ENCODE data around the gene CNST. TPM values are rescaled to one million over a fixed set of nuclear protein-coding genes. Genes with fewer than 3 reads are reported as not detected.
"Not testable (repeated sequence)": the region's sequence is repeated elsewhere in the genome, so short reads cannot be mapped to it uniquely, and the experiment has no call there.

Gene CNST

DNA sequence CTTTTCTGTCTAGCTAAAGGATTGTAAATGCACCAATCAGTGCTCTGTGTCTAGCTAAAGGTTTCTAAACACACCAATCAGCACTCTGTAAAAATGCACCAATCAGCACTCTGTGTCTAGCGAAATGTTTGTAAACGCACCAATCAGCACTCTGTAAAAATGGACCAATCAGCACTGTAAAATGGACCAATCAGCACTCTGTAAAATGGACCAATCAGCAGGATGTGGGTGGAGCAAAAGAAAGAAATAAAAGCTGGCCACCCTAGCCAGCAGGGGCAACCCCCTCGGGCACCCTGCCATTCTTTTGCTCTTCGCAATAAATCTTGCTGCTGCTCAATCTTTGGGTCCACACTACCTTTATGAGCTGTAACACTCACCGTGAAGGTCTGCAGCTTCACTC lies 146.2 kb downstream of the CNST start:
- H3K9ac ChIP-seq (ENCODE audit: low read length); DNase-seq; H2BK120ac ChIP-seq (ENCODE audit: low read depth, low read length); H3K79me1 ChIP-seq (ENCODE audit: low read length); H3K27me3 ChIP-seq (ENCODE audit: insufficient read depth, low read length, poor library complexity); H4K5ac ChIP-seq (ENCODE audit: low read length); H3K4ac ChIP-seq (ENCODE audit: low read depth, low read length); H3K4me2 ChIP-seq (ENCODE audit: low read length); H3K36me3 ChIP-seq (ENCODE audit: control insufficient read depth, insufficient read depth, low read length); H3K27ac ChIP-seq (ENCODE audit: low read depth, low read length); H3K18ac ChIP-seq (ENCODE audit: low read length); H3K56ac ChIP-seq (ENCODE audit: low read length); H3K4me1 ChIP-seq (ENCODE audit: control insufficient read depth, low read depth, low read length); H2BK5ac ChIP-seq (ENCODE audit: low read length); H2BK15ac ChIP-seq (replicated peaks; ENCODE audit: low read depth); H3K23ac ChIP-seq (ENCODE audit: low read length); H2AK5ac ChIP-seq (ENCODE audit: low read length); H3K4me3 ChIP-seq (ENCODE audit: low read length); H3K79me2 ChIP-seq (ENCODE audit: control insufficient read depth, insufficient read depth, low read length); H4K8ac ChIP-seq (ENCODE audit: low read depth, low read length): not testable (repeated sequence)
- WGBS (ENCODE audit: extremely low coverage, insufficient coverage, low lambda C conversion rate): no CpG with 5 or more reads among the region's 5 CpGs

Small RNA genes lying within 50 kb of the gene (small RNA-seq; reads per million reads assigned to genes)
- gene AL356583.2 (ENCODE audit: insufficient read depth) (not detected), gene AL591623.2 (ENCODE audit: insufficient read depth) (not detected)

Measured in mesendoderm (in vitro differentiated cells).